Stimulated activated CD8-positive, alpha-beta memory T cell treated with anti-CD3 and anti-CD28 coated beads, Interleukin-7, amount 100 ng/mL, for 24 hours (primary cell): ENCODE results near the gene TMEM145.
A peak's percentile ranks its signal among the peaks of the same experiment; 100 is the strongest.

Source experiments
- DNase-seq: peaks from one replicate; pipeline ENCODE4 v3.0.0-alpha.2; 2020; ENCODE audit warnings: low read depth

TMEM145 gene

GRCh38 chr19:42289556-42290041 lies 23.5 kb upstream of the TMEM145 start:
- no peak for DNase-seq

DNA sequence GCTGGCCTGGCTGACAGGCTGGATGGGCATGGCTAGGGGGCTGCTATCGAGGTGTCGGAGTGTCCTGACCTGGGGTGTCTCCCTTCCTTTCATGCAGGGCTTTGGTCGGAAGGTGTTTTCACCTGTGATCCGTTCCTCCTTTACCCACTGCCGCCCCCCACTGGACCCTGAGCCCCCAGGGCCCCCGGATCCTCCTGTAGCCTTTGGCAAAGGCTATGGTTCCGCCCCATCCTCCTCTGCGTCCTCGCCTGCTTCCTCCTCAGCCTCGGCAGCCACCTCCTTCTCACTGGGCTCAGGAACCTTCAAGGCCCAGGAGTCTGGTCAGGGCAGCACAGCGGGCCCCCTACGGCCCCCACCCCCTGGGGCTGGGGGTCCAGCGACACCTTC lies 23.0 kb upstream of the TMEM145 start:
- no peak for DNase-seq

- no peak for DNase-seq
Measured at GRCh38 chr19:42290523-42291434, 22.3 kb upstream of the TMEM145 start.

- no peak for DNase-seq
Measured at GRCh38 chr19:42291435-42291810, 21.7 kb upstream of the TMEM145 start.

DNA sequence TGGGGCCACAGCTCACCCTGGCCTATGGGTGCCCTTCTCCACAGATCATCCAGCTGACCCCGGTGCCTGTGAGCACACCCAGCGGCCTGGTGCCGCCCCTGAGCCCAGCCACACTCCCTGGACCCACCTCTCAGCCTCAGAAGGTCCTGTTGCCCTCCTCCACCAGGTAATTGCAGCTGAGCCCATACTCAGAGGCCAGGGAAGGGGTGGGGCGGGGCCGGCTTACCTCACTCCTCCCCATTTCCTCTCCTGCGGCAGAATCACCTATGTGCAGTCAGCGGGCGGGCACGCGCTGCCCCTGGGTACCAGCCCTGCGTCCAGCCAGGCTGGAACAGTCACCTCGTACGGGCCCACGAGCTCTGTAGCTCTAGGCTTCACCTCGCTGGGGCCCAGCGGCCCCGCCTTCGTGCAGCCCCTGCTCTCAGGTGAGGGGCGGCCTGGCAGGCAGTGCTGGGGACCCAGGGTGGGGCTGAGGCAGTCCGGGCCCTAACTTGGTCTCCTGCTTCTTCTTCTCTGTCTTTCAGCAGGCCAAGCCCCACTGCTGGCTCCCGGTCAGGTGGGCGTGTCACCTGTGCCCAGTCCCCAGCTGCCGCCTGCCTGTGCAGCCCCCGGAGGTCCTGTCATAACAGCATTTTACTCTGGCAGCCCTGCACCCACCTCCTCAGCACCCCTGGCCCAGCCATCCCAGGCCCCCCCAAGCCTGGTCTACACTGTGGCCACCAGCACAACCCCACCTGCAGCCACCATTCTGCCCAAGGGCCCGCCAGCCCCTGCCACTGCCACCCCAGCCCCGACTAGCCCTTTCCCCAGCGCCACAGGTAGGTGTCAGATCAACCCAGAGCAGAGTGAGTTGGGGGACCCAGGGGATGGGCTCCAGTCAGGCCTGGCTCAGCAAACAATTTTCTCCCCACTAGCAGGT lies 20.8 kb upstream of the TMEM145 start:
- no peak for DNase-seq

- DNase-seq: no peak
Measured at GRCh38 chr19:42292963-42293362, 20.1 kb upstream of the TMEM145 start.

DNA sequence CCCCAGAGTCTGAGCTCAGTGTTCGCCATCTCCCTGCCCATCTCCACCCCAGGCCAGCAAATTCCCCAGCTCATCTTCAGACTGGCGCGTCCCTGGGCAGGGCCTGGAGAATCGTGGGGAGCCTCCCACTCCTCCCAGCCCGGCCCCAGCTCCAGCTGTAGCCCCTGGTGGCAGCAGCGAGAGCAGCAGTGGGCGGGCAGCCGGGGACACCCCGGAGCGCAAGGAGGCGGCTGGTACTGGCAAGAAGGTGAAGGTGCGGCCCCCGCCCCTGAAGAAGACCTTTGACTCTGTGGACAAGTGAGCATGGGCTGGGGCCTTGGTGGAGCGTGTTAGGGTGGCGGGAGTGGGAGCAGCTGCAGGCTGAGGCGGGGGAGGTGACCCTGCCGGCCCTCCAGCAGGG lies 19.6 kb upstream of the TMEM145 start:
- DNase-seq: no peak

DNA sequence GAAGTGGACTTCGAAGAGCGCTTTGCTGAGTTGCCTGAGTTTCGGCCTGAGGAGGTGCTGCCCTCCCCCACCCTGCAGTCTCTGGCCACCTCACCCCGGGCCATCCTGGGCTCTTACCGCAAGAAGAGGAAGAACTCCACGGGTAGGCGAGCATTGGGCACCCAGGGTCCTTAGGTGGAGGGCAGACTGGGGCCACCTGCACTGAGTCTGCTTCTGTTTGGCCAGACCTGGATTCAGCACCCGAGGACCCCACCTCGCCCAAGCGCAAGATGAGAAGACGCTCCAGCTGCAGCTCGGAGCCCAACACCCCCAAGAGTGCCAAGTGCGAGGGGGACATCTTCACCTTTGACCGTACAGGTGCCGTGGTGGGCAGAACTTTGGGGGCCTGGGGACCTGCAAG lies 19.2 kb upstream of the TMEM145 start:
- DNase-seq: no peak

- no peak for DNase-seq
Measured at GRCh38 chr19:42294471-42295137, 18.5 kb upstream of the TMEM145 start.

DNA sequence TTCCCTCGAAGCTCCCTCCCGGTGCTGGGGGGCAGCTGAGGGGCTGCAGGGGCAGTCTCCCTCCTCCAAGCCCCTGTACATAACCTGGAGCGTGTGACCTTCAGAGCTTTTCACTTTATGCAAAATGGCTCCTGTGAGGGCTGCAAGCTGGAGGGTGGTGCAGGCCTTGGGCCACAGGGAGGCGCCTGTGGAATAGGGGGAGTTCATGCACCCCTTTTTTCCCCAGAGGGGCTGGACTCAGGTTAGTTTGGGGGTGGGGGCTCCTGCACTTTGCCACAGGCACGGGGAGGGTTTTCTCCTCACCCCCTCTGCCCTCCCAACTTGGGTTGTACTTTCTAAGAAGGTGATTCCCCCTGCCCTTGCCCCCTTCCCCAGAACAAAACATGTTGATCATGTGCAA lies 17.8 kb upstream of the TMEM145 start:
- no peak for DNase-seq

DNA sequence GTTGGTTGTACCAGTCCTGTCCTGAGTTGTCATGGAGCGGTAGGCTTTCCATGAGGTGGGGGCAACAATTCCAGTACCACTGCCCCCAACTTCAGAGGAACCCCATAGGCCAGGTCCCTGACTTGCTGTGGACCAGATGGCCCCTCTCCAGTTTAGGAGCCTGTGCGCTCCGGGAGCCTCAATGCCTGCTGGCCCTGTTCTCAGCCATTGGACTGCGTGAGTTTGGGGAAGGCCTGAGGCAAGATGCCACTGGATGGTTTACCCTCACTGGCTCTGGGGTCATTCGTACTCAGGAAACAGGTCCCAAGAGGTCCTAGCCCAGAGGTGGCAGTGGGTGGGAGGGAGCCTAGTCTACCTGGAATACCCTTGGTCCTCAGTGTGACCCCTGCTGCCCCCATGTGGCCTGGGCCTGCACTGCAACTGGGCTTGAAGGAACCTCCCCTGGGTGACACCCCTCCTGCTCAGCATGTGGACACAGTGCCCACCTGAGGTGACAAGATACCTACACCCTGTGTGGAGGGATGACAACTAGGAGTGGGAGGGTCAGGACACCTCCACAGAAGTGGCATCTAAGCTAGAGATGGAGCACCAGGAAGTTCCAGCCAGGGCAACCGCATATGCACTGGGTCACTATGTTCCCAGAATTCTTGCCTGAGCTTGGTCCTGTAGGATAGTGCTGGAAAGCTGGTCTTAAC lies 17.1 kb upstream of the TMEM145 start:
- DNase-seq: peak; percentile 88

DNA sequence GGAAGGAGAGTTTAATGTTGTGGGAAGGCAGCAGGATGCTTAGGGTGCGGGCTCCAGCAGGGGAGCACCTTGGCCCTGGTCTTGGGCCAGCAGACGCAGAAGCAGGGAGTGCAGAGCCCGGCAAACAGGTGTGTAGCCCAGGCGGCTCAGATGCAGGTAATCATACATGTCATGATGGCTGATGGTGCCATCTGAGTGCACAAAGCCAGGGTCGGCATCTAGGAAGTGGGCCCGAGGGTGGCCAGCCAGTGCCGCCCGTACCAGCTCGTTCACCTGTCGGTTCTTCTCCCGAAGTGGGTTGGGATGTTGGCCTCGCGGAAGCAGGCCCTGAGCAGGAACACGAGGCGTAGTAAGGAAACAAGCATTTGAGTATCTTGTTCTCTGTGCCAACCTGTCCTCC lies 16.1 kb upstream of the TMEM145 start:
- no peak for DNase-seq

- DNase-seq: no peak
Measured at GRCh38 chr19:42301646-42302203, 11.4 kb upstream of the TMEM145 start, which contains the start of gene PRR19. PRR19 (plus strand) TSS chr19:42302132; CDS start chr19:42309585, 7,453 bp downstream.

GRCh38 chr19:42303101-42303464 lies 10.0 kb upstream of the TMEM145 start:
- no peak for DNase-seq

DNA sequence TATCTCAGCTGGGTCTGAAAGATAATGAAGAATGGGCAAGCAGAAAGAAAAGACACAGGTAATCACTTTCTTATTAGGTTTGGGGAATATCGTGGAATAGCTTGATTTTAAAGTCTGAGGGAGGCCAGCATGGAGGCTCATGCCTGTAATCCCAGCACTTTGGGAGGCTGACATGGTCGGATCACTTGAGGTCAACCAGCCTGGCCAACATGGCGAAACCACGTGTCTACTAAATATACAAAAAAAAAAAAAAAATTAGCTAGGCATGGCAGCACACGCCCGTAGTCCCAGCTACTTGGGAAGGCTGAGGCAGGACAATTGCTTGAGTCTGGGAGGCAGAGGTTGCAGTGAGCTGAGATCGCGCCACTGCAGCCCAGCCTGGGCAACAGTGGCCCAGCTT lies 9.2 kb upstream of the TMEM145 start:
- DNase-seq: no peak

- no peak for DNase-seq
Measured at GRCh38 chr19:42306646-42307045, 6.5 kb upstream of the TMEM145 start.

- no peak for DNase-seq
Measured at GRCh38 chr19:42309686-42310085, 3.4 kb upstream of the TMEM145 start.

- no peak for DNase-seq
Measured at GRCh38 chr19:42311657-42312056, 1.5 kb upstream of the TMEM145 start.

DNA sequence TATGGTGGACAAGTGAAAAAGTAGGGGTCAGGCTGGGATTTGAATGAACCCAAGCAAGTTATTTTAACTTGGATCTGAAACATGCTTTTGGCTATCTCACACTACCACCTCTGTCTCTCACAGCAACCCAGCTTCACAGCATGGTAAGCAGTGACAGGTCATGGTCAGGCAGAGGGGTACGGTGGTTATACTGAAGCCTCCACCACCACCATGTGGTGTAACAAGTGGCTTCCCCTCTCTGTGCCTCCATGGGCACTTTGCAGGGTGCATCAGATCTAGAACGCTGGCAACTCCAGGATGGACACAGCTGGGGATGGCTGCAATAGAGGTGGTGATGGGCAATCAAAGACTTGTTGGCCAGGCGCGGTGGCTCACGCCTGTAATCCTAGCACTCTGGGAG lies 739 bp upstream of the TMEM145 start:
- no peak for DNase-seq

- no peak for DNase-seq
Measured at GRCh38 chr19:42313840-42314755, 989 bp downstream of the TMEM145 start.
